Bronchial epithelial cell (primary cell): ENCODE measurements around the gene RNF151. TPM values are rescaled to one million over a fixed set of nuclear protein-coding genes. Genes with fewer than 3 reads are reported as not detected.
A peak's percentile ranks its signal among the peaks of the same experiment; 100 is the strongest.
"Not testable (repeated sequence)": the region's sequence is repeated elsewhere in the genome, so short reads cannot be mapped to it uniquely, and the experiment has no call there.

ENCODE experiments used
- DNase-seq: peaks from one replicate; pipeline ENCODE4 v3.0.0-alpha.2; 2010; ENCODE audit warnings: low read depth
- FAIRE-seq: peaks from 2 replicates; lab custom pipeline; 2011; peaks lifted over from hg19 to GRCh38; lab: Jason Lieb, UNC
- H3K27me3 ChIP-seq: 2 replicates; pipeline ENCODE4 v1.5.1; 2011; ENCODE audit warnings: low read length; ENCODE audit not compliant: control insufficient read depth, insufficient read depth
- H3K36me3 ChIP-seq: 2 replicates; pipeline ENCODE4 v1.5.1; 2011; ENCODE audit warnings: low read length; ENCODE audit not compliant: control insufficient read depth, insufficient read depth
- H3K4me3 ChIP-seq: 2 replicates; pipeline ENCODE4 v1.5.1; 2011; ENCODE audit warnings: mild to moderate bottlenecking, low read depth, low read length, control low read depth
- CTCF ChIP-seq: IDR thresholded peaks from 2 replicates; pipeline ENCODE4 v1.5.1; 2011; ENCODE audit warnings: mild to moderate bottlenecking, moderate library complexity, low read length, control low read depth, inconsistent platforms; ENCODE audit not compliant: insufficient read depth, severe bottlenecking
- total RNA-seq: library from RNA; depleted of rRNA; stranded (reverse); fragments of >200 nt; gene quantifications from 2 replicates; pipeline ENCODE4 v1.2.1, GENCODE V29; 2014

The RNF151 gene
- total RNA-seq, 1 donor from 2014 or later, result not detected

DNA sequence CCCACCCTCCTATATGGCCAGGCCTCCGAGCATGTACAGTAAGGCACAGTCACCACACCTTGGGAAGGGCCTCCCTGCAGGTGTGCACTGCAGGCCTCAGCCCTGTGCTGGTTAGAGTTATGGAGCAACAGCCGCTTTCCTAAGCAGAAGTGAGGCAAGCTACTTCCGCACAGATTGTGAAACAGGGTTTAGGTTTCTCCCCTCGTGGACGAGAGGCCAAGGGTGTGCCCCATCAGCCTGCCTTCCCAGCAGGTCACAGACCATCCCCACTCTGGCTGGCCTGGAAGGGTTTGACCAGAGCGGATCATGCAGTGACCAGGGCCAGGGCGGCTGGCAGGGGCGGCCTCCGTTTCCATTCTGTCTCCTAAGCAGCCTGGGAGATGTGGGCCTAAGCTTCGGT, 28.3 kb upstream of the RNF151 start:
- no peaks in the 10 kb centered on the region for H3K27me3 ChIP-seq
- DNase-seq, result no peak
- FAIRE-seq, result no peak
- TF ChIP-seq CTCF, result no peak
- H3K4me3 ChIP-seq, result no peak overlapping the region
- H3K36me3 ChIP-seq, result peaks cover 14% of the 10 kb centered on the region

- H3K36me3 ChIP-seq, result peaks cover 14% of the 10 kb centered on the region
- DNase-seq (no peak), FAIRE-seq (no peak)
- TF ChIP-seq CTCF, result no peak
- no peaks in the 10 kb centered on the region for H3K27me3 ChIP-seq
- no peak overlapping the region for H3K4me3 ChIP-seq
Observed at GRCh38 chr16:1938910-1939309, 27.7 kb upstream of the RNF151 start.

DNA sequence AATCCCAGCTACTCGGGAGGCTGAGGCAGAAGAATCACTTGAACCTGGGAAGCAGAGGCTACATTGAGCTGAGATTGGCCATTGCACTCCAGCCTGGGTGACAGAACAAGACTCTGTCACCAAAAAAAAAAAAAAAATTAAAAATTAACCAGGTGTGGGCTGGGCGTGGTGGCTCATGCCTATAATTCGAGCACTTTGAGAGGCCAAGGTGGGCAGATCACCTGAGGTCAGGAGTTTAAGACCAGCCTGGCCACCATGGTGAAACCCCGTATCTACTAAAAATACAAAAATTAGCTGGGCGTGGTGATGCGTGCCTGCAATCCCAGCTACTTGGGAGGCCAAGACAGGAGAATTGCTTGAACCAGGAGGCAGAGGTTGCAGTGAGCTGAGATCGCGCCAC, 26.8 kb upstream of the RNF151 start:
- DNase-seq, FAIRE-seq, H3K27me3 ChIP-seq, H3K4me3 ChIP-seq: not testable (repeated sequence)
- H3K36me3 ChIP-seq, result peaks cover 14% of the 10 kb centered on the region

GRCh38 chr16:1940273-1941161, 26.1 kb upstream of the RNF151 start:
- Histone ChIP-seq H3K27me3 (no peaks in the 10 kb centered on the region), H3K4me3 (no peak overlapping the region), H3K36me3 (peaks cover 14% of the 10 kb centered on the region)
- DNase-seq (no peak), FAIRE-seq (no peak)
- TF ChIP-seq CTCF, result no peak

- TF ChIP-seq CTCF, result no peak
- DNase-seq (no peak), FAIRE-seq (no peak)
- H3K27me3 ChIP-seq, result no peaks in the 10 kb centered on the region
- no peak overlapping the region for H3K4me3 ChIP-seq
- peaks cover 14% of the 10 kb centered on the region for H3K36me3 ChIP-seq
Observed at GRCh38 chr16:1941162-1942046, 25.3 kb upstream of the RNF151 start.

DNA sequence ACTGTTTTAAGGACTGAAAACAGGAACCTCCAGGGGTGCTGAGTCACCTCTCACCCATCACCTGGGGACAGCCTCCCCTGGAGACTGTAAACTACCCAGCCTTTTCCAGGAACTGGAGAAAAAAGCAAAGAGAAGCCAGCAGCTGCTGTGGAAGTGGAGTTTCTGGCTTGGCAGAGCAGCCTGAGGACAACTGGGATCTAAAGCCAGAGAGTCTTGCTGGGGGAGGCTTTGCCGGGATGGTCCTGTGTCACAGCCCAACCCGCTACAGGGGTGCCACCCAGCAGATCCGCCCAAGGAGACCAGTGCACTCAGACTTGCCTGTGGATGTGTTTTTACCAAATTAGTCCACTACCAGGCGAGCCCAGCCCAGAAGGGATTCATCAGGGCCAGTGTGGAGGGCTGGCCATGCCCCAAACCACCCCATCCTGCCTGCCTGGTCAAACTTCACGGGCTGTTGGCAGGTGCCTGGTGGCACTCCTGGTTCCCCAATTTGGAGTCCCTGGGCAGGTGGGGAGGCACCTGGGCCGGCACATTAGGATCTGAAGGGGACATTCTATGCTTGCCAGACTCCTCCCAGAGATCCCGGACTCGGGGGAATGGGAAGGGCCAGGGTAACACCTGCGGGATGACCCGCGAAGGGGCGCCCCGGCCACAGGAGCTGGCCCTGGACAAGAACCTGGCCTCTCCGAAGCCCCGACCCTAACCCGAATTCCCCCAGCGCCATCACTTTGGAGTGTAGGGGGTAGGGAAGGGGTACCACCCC, 24.4 kb upstream of the RNF151 start:
- no peak for TF ChIP-seq CTCF
- no peak for FAIRE-seq
- Histone ChIP-seq H3K4me3 (peak overlapping the region; percentile 67), H3K36me3 (peaks cover 14% of the 10 kb centered on the region), H3K27me3 (no peaks in the 10 kb centered on the region)
- DNase-seq, result peak; percentile 62
